Activated CD4-positive, alpha-beta T cell treated with anti-CD3 and anti-CD28 coated beads, Interleukin-2, amount 10 ng/mL, durations not matched to agents 7 days and 5 days (primary cell): Measurements from ENCODE around the gene CFAP45. TPM values are rescaled to one million over a fixed set of nuclear protein-coding genes. Genes with fewer than 3 reads are reported as not detected.

Source experiments
- CTCF ChIA-PET: fragments of 350-600 bp; sonication (Branson Sonifier 250); formaldehyde crosslinking; loops from one replicate; lab custom pipeline; 2021; ENCODE audit warnings: antibody characterized with exemption; lab: Charles Lee
- POLR2A ChIA-PET: fragments of 350-600 bp; sonication (Branson Sonifier 250); formaldehyde crosslinking; loops from one replicate; lab custom pipeline; 2021; ENCODE audit warnings: antibody characterized with exemption; lab: Charles Lee
- DNase-seq: peaks from one replicate; pipeline ENCODE4 v3.0.0-alpha.2; 2020
- H3K27ac Mint-ChIP-seq: one replicate; pipeline ENCODE4 v1.8.0; 2021; ENCODE audit warnings: mild to moderate bottlenecking, moderate library complexity, mixed read lengths
- H3K27me3 Mint-ChIP-seq: one replicate; pipeline ENCODE4 v1.8.0; 2021; ENCODE audit warnings: mixed read lengths
- H3K36me3 Mint-ChIP-seq: one replicate; pipeline ENCODE4 v1.8.0; 2021; ENCODE audit warnings: low read depth, mixed read lengths
- H3K4me1 Mint-ChIP-seq: one replicate; pipeline ENCODE4 v1.8.0; 2021; ENCODE audit warnings: mixed read lengths
- H3K4me3 Mint-ChIP-seq: one replicate; pipeline ENCODE4 v1.8.0; 2021; ENCODE audit warnings: mild to moderate bottlenecking, moderate library complexity, mixed read lengths
- H3K9me3 Mint-ChIP-seq: one replicate; pipeline ENCODE4 v1.8.0; 2021; ENCODE audit warnings: mixed read lengths
- total RNA-seq, 2 experiments: library from RNA; stranded (reverse); gene quantifications; one replicate each; pipeline ENCODE4 v1.2.3, GENCODE V29; 2021

Gene CFAP45
- total RNA-seq, 2 experiments from 2014 or later, result 0.25 to 0.37 TPM

GRCh38 chr1:159859767-159860322 is 40.1 kb downstream of the CFAP45 start:
- Mint-ChIP-seq H3K27ac (no peak overlapping the region), H3K9me3 (no peaks in the 10 kb centered on the region), H3K27me3 (no peaks in the 10 kb centered on the region), H3K4me3 (no peak overlapping the region), H3K4me1 (peaks cover 4% of the 10 kb centered on the region), H3K36me3 (no peaks in the 10 kb centered on the region)
- CTCF ChIA-PET, result interaction anchor here (0.9 to 3.5 kb wide), 2 partner anchors 8 to 56 kb away, joined by 3 to 10 read pairs; no protein-coding TSS in a partner anchor
- POLR2A ChIA-PET, result no interaction called here
- DNase-seq, result no peak

DNA sequence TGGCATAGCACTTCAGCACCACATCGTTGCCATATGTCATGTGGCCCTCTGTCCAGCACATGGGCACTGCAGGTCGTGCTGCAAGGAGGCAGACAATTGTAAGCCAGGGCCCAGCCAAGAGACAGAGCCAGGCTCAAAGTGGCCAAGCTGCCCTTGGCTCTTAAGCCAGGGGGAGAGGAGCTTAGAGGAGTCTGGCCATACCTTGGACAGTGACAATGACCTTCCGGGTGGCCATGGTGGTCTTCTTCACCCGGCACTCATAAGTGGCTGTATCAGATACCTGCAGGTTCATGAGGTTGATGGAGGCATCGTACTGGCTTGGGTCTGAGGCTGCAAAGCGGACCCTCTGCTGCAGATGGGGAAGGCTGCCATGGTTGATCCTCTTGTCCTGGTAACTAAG is 42.1 kb downstream of the CFAP45 start:
- Mint-ChIP-seq H3K4me3 (no peak overlapping the region), H3K4me1 (peaks cover 13% of the 10 kb centered on the region), H3K9me3 (no peaks in the 10 kb centered on the region), H3K27me3 (peaks cover 2% of the 10 kb centered on the region), H3K27ac (no peak overlapping the region), H3K36me3 (no peaks in the 10 kb centered on the region)
- POLR2A ChIA-PET, result no interaction called here
- CTCF ChIA-PET, result interaction anchor here (0.7 to 1.3 kb wide), 3 partner anchors 25 to 124 kb away, joined by 3 read pairs; no protein-coding TSS in a partner anchor
- DNase-seq, result no peak

GRCh38 chr1:159856576-159856975 is 43.4 kb downstream of the CFAP45 start:
- CTCF ChIA-PET, result interaction anchor here (1.3 to 1.5 kb wide), 2 partner anchors 19 to 76 kb away, joined by 3 to 5 read pairs; partner anchors contain the start of gene DUSP23
- peak overlapping the region; percentile 10 for H3K27ac Mint-ChIP-seq
- H3K36me3 Mint-ChIP-seq, result no peaks in the 10 kb centered on the region
- H3K4me3 Mint-ChIP-seq, result no peak overlapping the region
- DNase-seq, result no peak
- peaks cover 3% of the 10 kb centered on the region for H3K27me3 Mint-ChIP-seq
- no peaks in the 10 kb centered on the region for H3K9me3 Mint-ChIP-seq
- POLR2A ChIA-PET, result no interaction called here
- H3K4me1 Mint-ChIP-seq, result peaks cover 15% of the 10 kb centered on the region

DNA sequence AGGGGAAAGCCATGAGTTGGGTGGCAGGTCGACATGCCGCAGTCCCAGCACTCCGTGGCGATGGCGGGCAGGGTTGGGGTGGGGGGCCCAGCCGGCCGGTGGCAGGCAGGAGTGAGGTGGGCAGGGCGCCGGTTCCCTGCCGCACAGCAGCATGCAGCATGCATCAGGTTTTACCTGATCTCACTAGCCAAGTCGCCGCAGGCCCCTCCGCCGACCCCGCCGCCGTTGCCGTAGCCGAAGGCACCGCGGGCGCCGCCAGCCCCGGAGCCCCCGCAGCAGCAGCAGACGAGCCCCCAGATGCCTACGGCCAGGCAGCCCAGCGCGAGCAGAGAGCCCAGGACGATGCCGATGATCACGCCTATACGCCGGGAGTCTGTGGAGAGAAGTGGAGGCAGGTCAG is 44.3 kb downstream of the CFAP45 start:
- Mint-ChIP-seq H3K4me1 (peaks cover 15% of the 10 kb centered on the region), H3K9me3 (no peaks in the 10 kb centered on the region), H3K27me3 (peaks cover 4% of the 10 kb centered on the region), H3K27ac (no peak overlapping the region), H3K4me3 (no peak overlapping the region), H3K36me3 (no peaks in the 10 kb centered on the region)
- ChIA-PET POLR2A (no interaction called here), CTCF (no interaction called here)
- no peak for DNase-seq

DNA sequence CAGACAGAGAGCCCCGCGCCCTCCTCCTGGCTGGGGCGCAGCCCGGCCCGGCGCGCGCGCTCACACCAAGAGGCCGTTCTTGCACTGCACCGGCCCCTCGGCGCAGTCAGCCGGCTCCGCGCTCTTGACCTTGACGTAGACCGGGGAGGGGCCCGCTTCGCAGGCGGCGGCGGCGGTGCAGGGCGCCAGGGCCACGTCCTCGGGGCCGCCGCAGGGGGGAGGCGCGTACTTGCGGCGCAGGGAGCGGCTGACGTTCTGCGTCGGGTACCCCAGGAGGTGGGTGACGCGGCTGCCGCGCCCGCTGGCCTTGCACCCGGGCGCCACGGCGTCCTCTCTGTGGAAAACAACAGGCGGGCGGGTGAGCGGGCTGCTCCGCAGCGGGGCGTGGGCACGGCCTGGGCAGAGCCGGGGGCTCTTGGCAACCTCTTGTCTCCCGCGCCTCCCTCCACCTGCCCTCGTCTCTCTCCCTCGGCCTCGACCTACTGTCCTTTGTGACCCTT is 45.2 kb downstream of the CFAP45 start:
- ChIA-PET POLR2A (no interaction called here), CTCF (interaction anchor here (1.5 to 1.9 kb wide), 2 partner anchors 11 to 24 kb away, joined by 3 to 7 read pairs; no protein-coding TSS in a partner anchor)
- no peaks in the 10 kb centered on the region for H3K9me3 Mint-ChIP-seq
- H3K27ac Mint-ChIP-seq, result peak overlapping the region; percentile 78
- peak; percentile 73 for DNase-seq
- H3K4me3 Mint-ChIP-seq, result peak overlapping the region; percentile 71
- peaks cover 4% of the 10 kb centered on the region for H3K27me3 Mint-ChIP-seq
- H3K36me3 Mint-ChIP-seq, result no peaks in the 10 kb centered on the region
- H3K4me1 Mint-ChIP-seq, result peaks cover 18% of the 10 kb centered on the region

GRCh38 chr1:159854116-159854692 is 45.8 kb downstream of the CFAP45 start:
- CTCF ChIA-PET, result interaction anchor here (1.5 to 1.9 kb wide), 3 partner anchors 12 to 24 kb away, joined by 3 to 7 read pairs (median 4); no protein-coding TSS in a partner anchor
- Mint-ChIP-seq H3K27me3 (peaks cover 4% of the 10 kb centered on the region), H3K4me3 (peak overlapping the region; percentile 64), H3K4me1 (peaks cover 20% of the 10 kb centered on the region), H3K27ac (peak overlapping the region; percentile 83), H3K9me3 (no peaks in the 10 kb centered on the region), H3K36me3 (no peaks in the 10 kb centered on the region)
- POLR2A ChIA-PET, result interaction anchor here (0.7 kb wide), 1 partner anchor 50 kb away, joined by 3 read pairs; no protein-coding TSS in a partner anchor
- no peak for DNase-seq

GRCh38 chr1:159853417-159854115 is 46.4 kb downstream of the CFAP45 start:
- ChIA-PET CTCF (interaction anchor here (0.9 to 1.9 kb wide), 5 partner anchors 10 to 51 kb away, joined by 3 to 7 read pairs (median 3); partner anchors contain the start of gene FCRL6), POLR2A (interaction anchor here (0.7 kb wide), 1 partner anchor 49 kb away, joined by 3 read pairs; no protein-coding TSS in a partner anchor)
- Mint-ChIP-seq H3K4me3 (peak overlapping the region; percentile 64), H3K9me3 (no peaks in the 10 kb centered on the region), H3K27me3 (peaks cover 4% of the 10 kb centered on the region), H3K4me1 (peaks cover 20% of the 10 kb centered on the region), H3K36me3 (no peaks in the 10 kb centered on the region), H3K27ac (no peak overlapping the region)
- peak; percentile 15 for DNase-seq

GRCh38 chr1:159851407-159851806 is 48.6 kb downstream of the CFAP45 start:
- no peak overlapping the region for H3K4me3 Mint-ChIP-seq
- no peaks in the 10 kb centered on the region for H3K36me3 Mint-ChIP-seq
- DNase-seq, result peak; percentile 21
- ChIA-PET POLR2A (no interaction called here), CTCF (interaction anchor here (0.8 to 2.6 kb wide), 6 partner anchors 10 to 53 kb away, joined by 3 to 10 read pairs (median 8); partner anchors contain the start of gene VSIG8)
- H3K4me1 Mint-ChIP-seq, result peaks cover 20% of the 10 kb centered on the region
- H3K27ac Mint-ChIP-seq, result no peak overlapping the region
- H3K9me3 Mint-ChIP-seq, result no peaks in the 10 kb centered on the region
- peaks cover 4% of the 10 kb centered on the region for H3K27me3 Mint-ChIP-seq

DNA sequence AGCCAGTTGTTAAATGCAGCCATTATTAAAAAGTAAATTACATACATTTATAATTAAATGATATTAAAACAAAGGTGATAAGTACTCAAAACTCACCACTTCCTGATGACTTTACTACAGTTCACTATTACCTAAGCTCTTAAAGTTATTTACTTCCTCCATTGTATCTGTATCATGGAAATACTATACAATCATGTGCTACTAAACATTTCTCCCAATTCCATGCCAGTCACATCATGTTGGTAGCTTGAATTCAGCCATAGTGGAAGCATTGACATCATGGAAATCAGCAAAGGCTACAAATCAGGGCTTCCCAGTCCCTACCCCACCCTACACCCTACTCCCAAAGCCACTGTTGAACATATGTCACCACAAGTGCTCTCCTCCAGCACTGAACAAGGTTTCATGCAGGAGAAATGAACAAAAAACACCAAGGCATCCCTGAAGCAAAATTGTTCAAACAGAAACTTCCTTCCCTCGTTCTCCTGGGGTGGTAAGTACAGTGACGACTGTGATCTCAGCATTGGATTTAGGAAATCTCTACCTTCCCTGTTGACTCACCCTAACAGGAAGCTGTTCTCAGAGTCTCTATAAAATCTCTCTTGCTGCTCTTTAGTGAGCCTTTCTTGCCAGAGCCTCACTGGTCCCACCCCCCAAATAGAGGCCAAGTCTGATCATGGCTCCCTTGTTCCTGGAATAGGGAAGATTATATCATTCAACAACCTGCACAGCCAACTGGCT is 50.2 kb downstream of the CFAP45 start:
- no peaks in the 10 kb centered on the region for H3K36me3 Mint-ChIP-seq
- no peak overlapping the region for H3K27ac Mint-ChIP-seq
- H3K4me3 Mint-ChIP-seq, result no peak overlapping the region
- no peaks in the 10 kb centered on the region for H3K9me3 Mint-ChIP-seq
- POLR2A ChIA-PET, result no interaction called here
- no peak for DNase-seq
- peaks cover 16% of the 10 kb centered on the region for H3K4me1 Mint-ChIP-seq
- H3K27me3 Mint-ChIP-seq, result peaks cover 4% of the 10 kb centered on the region
- CTCF ChIA-PET, result interaction anchor here (0.6 to 2.6 kb wide), 3 partner anchors 20 to 73 kb away, joined by 3 to 8 read pairs (median 8); no protein-coding TSS in a partner anchor

- no peak overlapping the region for H3K4me3 Mint-ChIP-seq
- peaks cover 9% of the 10 kb centered on the region for H3K4me1 Mint-ChIP-seq
- DNase-seq, result no peak
- no peaks in the 10 kb centered on the region for H3K36me3 Mint-ChIP-seq
- peaks cover 8% of the 10 kb centered on the region for H3K27me3 Mint-ChIP-seq
- H3K9me3 Mint-ChIP-seq, result no peaks in the 10 kb centered on the region
- ChIA-PET CTCF (no interaction called here), POLR2A (no interaction called here)
- no peak overlapping the region for H3K27ac Mint-ChIP-seq
These were observed 51.6 kb downstream of the CFAP45 start for GRCh38 chr1:159848326-159848725.

- Mint-ChIP-seq H3K36me3 (no peaks in the 10 kb centered on the region), H3K4me1 (peaks cover 6% of the 10 kb centered on the region), H3K27ac (no peak overlapping the region), H3K27me3 (peaks cover 8% of the 10 kb centered on the region), H3K4me3 (no peak overlapping the region), H3K9me3 (no peaks in the 10 kb centered on the region)
- no peak for DNase-seq
- ChIA-PET CTCF (interaction anchor here (0.6 to 1.3 kb wide), 2 partner anchors 11 to 24 kb away, joined by 3 to 4 read pairs; no protein-coding TSS in a partner anchor), POLR2A (no interaction called here)
These were observed 52.7 kb downstream of the CFAP45 start for GRCh38 chr1:159847231-159847630.
